H1 (cell line): ENCODE results near the gene GPR176. TPM values are rescaled to one million over a fixed set of nuclear protein-coding genes. Genes with fewer than 3 reads are reported as not detected.

Experiments
- CTCF ChIA-PET: fragments of 300-600 bp; sonication (Branson Sonifier 250); formaldehyde crosslinking; loops from one replicate; lab custom pipeline; 2021; ENCODE audit not compliant: partially characterized antibody; lab: Charles Lee
- POLR2A ChIA-PET: fragments of 300-600 bp; sonication (Branson Sonifier 250); formaldehyde crosslinking; loops from one replicate; lab custom pipeline; 2021; ENCODE audit warnings: inconsistent platforms; ENCODE audit not compliant: partially characterized antibody; lab: Charles Lee
- DNase-seq, 2 experiments: peaks; one replicate each; pipeline versions ENCODE4 v3.0.0 to v3.0.0-alpha.2; 2010 to 2022; ENCODE audit warnings: low spot score in 2 of 2, low read depth in 1 of 2, mixed read lengths in 1 of 2
- FAIRE-seq: peaks from 2 replicates; lab custom pipeline; 2011; peaks lifted over from hg19 to GRCh38; lab: Jason Lieb, UNC
- H2AFZ ChIP-seq: 2 replicates; pipeline ENCODE4 v1.8.1; 2012; ENCODE audit warnings: low read length, inconsistent platforms
- H2AK5ac ChIP-seq: 2 replicates; pipeline ENCODE4 v1.6.1; 2013; ENCODE audit warnings: low read depth, low read length
- H2BK120ac ChIP-seq: replicated peaks from 2 replicates; pipeline ENCODE3; 2013; ENCODE audit warnings: low read depth, low read length, inconsistent platforms
- H2BK12ac ChIP-seq: 2 replicates; pipeline ENCODE4 v1.6.1; 2013; ENCODE audit warnings: low read depth, low read length
- H2BK15ac ChIP-seq: 2 replicates; pipeline ENCODE4 v1.6.1; 2013; ENCODE audit warnings: low read length
- H2BK20ac ChIP-seq: 2 replicates; pipeline ENCODE4 v1.6.1; 2013; ENCODE audit warnings: low read length
- H2BK5ac ChIP-seq: 2 replicates; pipeline ENCODE4 v1.6.1; 2013; ENCODE audit warnings: low read depth, low read length
- H3K14ac ChIP-seq: 2 replicates; pipeline ENCODE4 v1.6.1; 2013; ENCODE audit warnings: inconsistent platforms; ENCODE audit not compliant: insufficient read length
- H3K18ac ChIP-seq: 2 replicates; pipeline ENCODE4 v1.6.1; 2013; ENCODE audit warnings: low read length; ENCODE audit errors: extremely low read depth
- H3K23ac ChIP-seq: 2 replicates; pipeline ENCODE4 v1.6.1; 2013; ENCODE audit warnings: inconsistent platforms; ENCODE audit not compliant: insufficient read length
- H3K23me2 ChIP-seq: 2 replicates; pipeline ENCODE4 v1.6.1; 2013; ENCODE audit warnings: low read depth, low read length
- H3K27ac ChIP-seq: 2 replicates; pipeline ENCODE4 v1.6.1; 2011; ENCODE audit warnings: low read depth, low read length, inconsistent platforms
- H3K27me3 ChIP-seq, 4 experiments: replicated peaks in 1 of 4; 1 replicate in 1 of 4; 2 replicates in 3 of 4; pipeline versions ENCODE4 v1.6.1 to v1.8.1; 2011 to 2013; ENCODE audit warnings: low read length in 3 of 4, mild to moderate bottlenecking in 3 of 4, inconsistent platforms in 2 of 4, mixed read lengths in 2 of 4, moderate library complexity in 1 of 4; ENCODE audit not compliant: control insufficient read depth in 3 of 4, insufficient read depth in 3 of 4; ENCODE audit errors: extremely low read depth in 1 of 4
- H3K36me3 ChIP-seq, 4 experiments: 2 replicates each; pipeline versions ENCODE4 v1.6.1 to v1.8.1; 2011 to 2013; ENCODE audit warnings: mild to moderate bottlenecking in 4 of 4, low read length in 3 of 4, moderate library complexity in 2 of 4, control low read depth in 1 of 4, inconsistent platforms in 1 of 4; ENCODE audit not compliant: insufficient read depth in 4 of 4, control insufficient read depth in 2 of 4
- H3K4ac ChIP-seq: replicated peaks from 2 replicates; pipeline ENCODE3; 2013; ENCODE audit warnings: low read length, low read depth, mixed read lengths, inconsistent platforms; ENCODE audit not compliant: insufficient read length
- H3K4me1 ChIP-seq, 4 experiments: replicated peaks in 1 of 4; 1 replicate in 1 of 4; 2 replicates in 3 of 4; pipeline versions ENCODE4 v1.6.1 to v1.8.1; 2011 to 2013; ENCODE audit warnings: low read length in 3 of 4, inconsistent platforms in 2 of 4, mixed read lengths in 1 of 4; ENCODE audit not compliant: insufficient read depth in 4 of 4, control insufficient read depth in 3 of 4
- H3K4me2 ChIP-seq, 2 experiments: 2 replicates each; pipeline versions ENCODE4 v1.6.1 to v1.8.1; 2011 to 2013; ENCODE audit warnings: low read depth in 2 of 2, low read length in 2 of 2, control low read depth in 1 of 2, inconsistent platforms in 1 of 2, mild to moderate bottlenecking in 1 of 2; ENCODE audit not compliant: insufficient read depth in 1 of 2
- H3K4me3 ChIP-seq, 4 experiments: fragments of 200-600, 300-600 bp in 1 of 4; sonication (generic), shearing (Covaris generic), sonication (Bioruptor Twin) in 1 of 4; 2 replicates each; pipeline versions ENCODE4 v1.5.1 to v1.8.1; 2011 to 2016; ENCODE audit warnings: low read length in 4 of 4, low read depth in 3 of 4, control low read depth in 2 of 4, inconsistent platforms in 2 of 4, mild to moderate bottlenecking in 2 of 4, mixed read lengths in 1 of 4, moderate library complexity in 1 of 4; ENCODE audit not compliant: insufficient read depth in 2 of 4; ENCODE audit errors: extremely low read depth in 1 of 4
- H3K56ac ChIP-seq: replicated peaks from 2 replicates; pipeline ENCODE3; 2013; ENCODE audit warnings: low read depth, mild to moderate bottlenecking, mixed read lengths, low read length, inconsistent platforms; ENCODE audit not compliant: insufficient read length
- H3K79me1 ChIP-seq: 2 replicates; pipeline ENCODE4 v1.6.1; 2013; ENCODE audit warnings: low read depth, low read length, control low read depth
- H3K79me2 ChIP-seq, 2 experiments: 2 replicates each; pipeline versions ENCODE4 v1.6.1 to v1.8.1; 2012 to 2013; ENCODE audit warnings: low read length in 2 of 2, mild to moderate bottlenecking in 2 of 2, inconsistent platforms in 1 of 2; ENCODE audit not compliant: insufficient read depth in 2 of 2, control insufficient read depth in 1 of 2
- H3K9ac ChIP-seq, 4 experiments: replicated peaks in 1 of 4; 1 replicate in 1 of 4; 2 replicates in 3 of 4; pipeline versions ENCODE4 v1.6.1 to v1.8.1; 2011 to 2013; ENCODE audit warnings: low read depth in 3 of 4, low read length in 3 of 4, control low read depth in 2 of 4, mild to moderate bottlenecking in 2 of 4, moderate library complexity in 2 of 4, inconsistent platforms in 1 of 4; ENCODE audit errors: extremely low read depth in 1 of 4
- H3K9me3 ChIP-seq, 2 experiments: 2 replicates each; pipeline versions ENCODE4 v1.6.1 to v1.8.1; 2012 to 2013; ENCODE audit warnings: mild to moderate bottlenecking in 2 of 2, moderate library complexity in 2 of 2, control low read depth in 1 of 2, inconsistent platforms in 1 of 2, low read depth in 1 of 2, low read length in 1 of 2, mixed read lengths in 1 of 2; ENCODE audit not compliant: insufficient read depth in 2 of 2
- H4K20me1 ChIP-seq, 2 experiments: replicated peaks in 1 of 2; 2 replicates each; pipeline versions ENCODE3 to v1.8.1; 2011 to 2013; ENCODE audit warnings: inconsistent platforms in 2 of 2, low read length in 2 of 2, mild to moderate bottlenecking in 1 of 2; ENCODE audit not compliant: insufficient read depth in 2 of 2, control insufficient read depth in 1 of 2
- H4K5ac ChIP-seq: 2 replicates; pipeline ENCODE4 v1.6.1; 2013; ENCODE audit warnings: low read length, low read depth, mixed read lengths, inconsistent platforms; ENCODE audit not compliant: insufficient read length
- H4K8ac ChIP-seq: 2 replicates; pipeline ENCODE4 v1.8.0; 2013; ENCODE audit warnings: mild to moderate bottlenecking, moderate library complexity, low read length, inconsistent platforms; ENCODE audit not compliant: insufficient read depth; ENCODE audit errors: extremely low read depth
- H4K91ac ChIP-seq: replicated peaks from 2 replicates; pipeline ENCODE3; 2013; ENCODE audit warnings: low read length, mixed read lengths, inconsistent platforms; ENCODE audit not compliant: insufficient read length
- CHD1 ChIP-seq: IDR thresholded peaks from 2 replicates; pipeline ENCODE4 v1.6.1; 2012; ENCODE audit warnings: low read depth, low read length, improper control_type of control experiment
- EP300 ChIP-seq, 2 experiments: IDR thresholded peaks; 1 replicate in 1 of 2; 2 replicates in 1 of 2; pipeline ENCODE4 v1.6.1; 2011 to 2012; ENCODE audit warnings: low read depth in 2 of 2, low read length in 2 of 2, mild to moderate bottlenecking in 2 of 2, borderline replicate concordance in 1 of 2, inconsistent platforms in 1 of 2, moderate library complexity in 1 of 2
- HDAC6 ChIP-seq: IDR thresholded peaks from one replicate; pipeline ENCODE4 v1.7.1; 2012; ENCODE audit warnings: low read depth, mild to moderate bottlenecking, inconsistent platforms, low read length, moderate library complexity
- KDM4A ChIP-seq: IDR thresholded peaks from one replicate; pipeline ENCODE4 v1.7.1; 2012; ENCODE audit warnings: low read depth, mild to moderate bottlenecking, moderate library complexity, low read length, inconsistent platforms; ENCODE audit not compliant: severe bottlenecking
- POLR2AphosphoS5 ChIP-seq: IDR thresholded peaks from 2 replicates; pipeline ENCODE4 v1.6.1; 2011; ENCODE audit warnings: low read depth, low read length
- RFX5 ChIP-seq: IDR thresholded peaks from 2 replicates; pipeline ENCODE4 v1.6.1; 2011; ENCODE audit warnings: low read depth, low read length, improper control_type of control experiment, borderline replicate concordance
- SP2 ChIP-seq: IDR thresholded peaks from 2 replicates; pipeline ENCODE4 v1.6.1; 2012; ENCODE audit warnings: mild to moderate bottlenecking, low read length, inconsistent platforms
- SP4 ChIP-seq: IDR thresholded peaks from 2 replicates; pipeline ENCODE4 v1.6.1; 2012; ENCODE audit warnings: low read length, inconsistent platforms
- ZNF274 ChIP-seq: IDR thresholded peaks from 2 replicates; pipeline ENCODE4 v1.7.0; 2012; ENCODE audit warnings: low read length, borderline replicate concordance; ENCODE audit errors: extremely low read depth
- WGBS, 2 experiments: shearing (Covaris generic) in 1 of 2; methylation state at CpG; one replicate each; pipeline versions ENCODE4 v1.1.6 to v1.1.7; 2013 to 2015; ENCODE audit warnings: low lambda C conversion rate in 2 of 2, mixed read lengths in 2 of 2, inconsistent platforms in 1 of 2, low coverage in 1 of 2, missing lambda C conversion rate in 1 of 2; ENCODE audit not compliant: insufficient replicate concordance in 2 of 2, insufficient coverage in 1 of 2, insufficient read length in 1 of 2; ENCODE audit errors: extremely low coverage in 1 of 2, missing lambda C conversion rate in 1 of 2; 5-methylcytosine and 5-hydroxymethylcytosine counted together
- polyA plus RNA-seq, 7 experiments: library from polyadenylated mRNA; depleted of rRNA in 3 of 7; stranded (reverse) in 5 of 7; unstranded in 2 of 7; fragments of >200 nt in 5 of 7; fragments of 200-250 nt in 2 of 7; gene quantifications; 1 replicate in 5 of 7; 2 replicates in 1 of 7; 4 replicates in 1 of 7; pipeline versions ENCODE4 v1.2.1 to v1.2.3, GENCODE V29; 2011 to 2013; ENCODE audit warnings: missing spikeins in 2 of 7, mixed read lengths in 2 of 7
- total RNA-seq: library from RNA; stranded (reverse); fragmentation: NEBNext Ultra II Directional; extraction: Animal tissue kit (Norgen Biotek cat#: 25700); gene quantifications from 2 replicates; pipeline ENCODE4 v1.2.1, GENCODE V29; 2021
- TF ChIP-seq, protein P1 (sequence below): IDR thresholded peaks from 2 replicates; pipeline ENCODE4 v1.6.1; 2012; ENCODE audit warnings: low read length, inconsistent platforms

Gene GPR176
- total and polyA plus RNA-seq, 2 of the 8 experiments (the other 6 are each of a cell fraction or from before 2014, with no cell fraction given) = 190 to 281 TPM

DNA sequence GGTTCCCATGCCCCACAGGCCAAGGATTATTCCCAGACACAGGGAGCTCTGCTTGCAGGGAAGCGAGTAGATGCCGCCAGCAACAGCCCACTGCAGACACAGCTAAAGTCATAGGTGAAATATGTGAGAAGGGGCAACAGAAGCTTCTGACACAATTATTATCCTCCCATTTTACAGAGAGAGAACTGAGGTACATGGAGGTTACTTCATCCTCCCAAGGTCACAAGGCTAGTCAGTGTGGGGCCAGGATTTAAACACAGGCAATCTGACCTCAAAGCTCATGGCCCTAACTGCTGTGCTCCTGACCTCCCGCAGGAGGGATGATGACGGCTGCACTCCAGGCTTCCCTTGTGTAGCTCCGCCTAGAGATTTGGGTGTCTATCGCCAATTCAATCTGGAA, 121.7 kb downstream of the GPR176 start:
- Histone ChIP-seq H3K9ac (no peak overlapping the region), H3K79me1 (no peaks in the 10 kb centered on the region; the same call in 1 of the 2 replicates), H3K4me3 (no peak overlapping the region), H3K23me2 (no peaks in the 10 kb centered on the region), H3K14ac (no peak overlapping the region), H2BK5ac (no peak overlapping the region), H4K8ac (no peak overlapping the region), H3K18ac (no peak overlapping the region), H2BK120ac (no peak overlapping the region), H2AFZ (no peak overlapping the region), H2BK12ac (no peak overlapping the region), H4K5ac (no peak overlapping the region), H3K23ac (no peak overlapping the region), H3K27me3 (no peaks in the 10 kb centered on the region), H3K9me3 (no peaks in the 10 kb centered on the region), H3K36me3 (peaks cover 4 to 28% (median 20%) of the 10 kb centered on the region in 4 experiments), H2BK20ac (no peak overlapping the region), H3K4ac (no peak overlapping the region), H3K56ac (no peak overlapping the region), H2BK15ac (no peak overlapping the region), H4K20me1 (peaks cover 3 to 4% of the 10 kb centered on the region in 2 experiments), H3K4me2 (no peak overlapping the region), H4K91ac (no peak overlapping the region), H3K27ac (no peak overlapping the region), H3K4me1 (no peaks in the 10 kb centered on the region; a peak in 1 of 7 replicates), H2AK5ac (no peak overlapping the region), H3K79me2 (peaks cover 0 to 12% of the 10 kb centered on the region in 2 experiments; a peak in 1 of 4 replicates)
- no peak for DNase-seq
- TF ChIP-seq EP300 (IDR thresholded peaks at IDR 0.05; ENCODE audit: borderline replicate concordance in 1 of 2, low read depth in 2 of 2, low read length in 2 of 2) (no peak), SP2 (no peak), ZNF274 (no peak), HDAC6 (no peak), CHD1 (no peak), POLR2AphosphoS5 (peak; percentile 61), KDM4A (no peak), SP4 (no peak), RFX5 (no peak)
- TF ChIP-seq, protein P1, sequence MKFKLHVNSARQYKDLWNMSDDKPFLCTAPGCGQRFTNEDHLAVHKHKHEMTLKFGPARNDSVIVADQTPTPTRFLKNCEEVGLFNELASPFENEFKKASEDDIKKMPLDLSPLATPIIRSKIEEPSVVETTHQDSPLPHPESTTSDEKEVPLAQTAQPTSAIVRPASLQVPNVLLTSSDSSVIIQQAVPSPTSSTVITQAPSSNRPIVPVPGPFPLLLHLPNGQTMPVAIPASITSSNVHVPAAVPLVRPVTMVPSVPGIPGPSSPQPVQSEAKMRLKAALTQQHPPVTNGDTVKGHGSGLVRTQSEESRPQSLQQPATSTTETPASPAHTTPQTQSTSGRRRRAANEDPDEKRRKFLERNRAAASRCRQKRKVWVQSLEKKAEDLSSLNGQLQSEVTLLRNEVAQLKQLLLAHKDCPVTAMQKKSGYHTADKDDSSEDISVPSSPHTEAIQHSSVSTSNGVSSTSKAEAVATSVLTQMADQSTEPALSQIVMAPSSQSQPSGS = 0 out of 2 replicates have a peak, but pooled peaks have one; percentile 17
- POLR2A ChIA-PET = interaction anchor here (0.7 to 3.7 kb wide), 6 partner anchors 10 to 136 kb away, joined by 4 to 14 read pairs (median 6); partner anchors contain the start of gene EIF2AK4
- FAIRE-seq = no peak
- CTCF ChIA-PET = interaction anchor here (0.6 to 3.5 kb wide), 6 partner anchors 10 to 604 kb away, joined by 3 to 33 read pairs (median 4); partner anchors contain the start of gene FSIP1
- 87% methylated on average over 6 of the region's 6 CpGs; no CpG with 5 or more reads in 1 of the 2 experiments for WGBS, 2 experiments
